ENCODE measurements around the gene PRMT9. TPM values are rescaled to one million over a fixed set of nuclear protein-coding genes. Genes with fewer than 3 reads are reported as not detected.

The PRMT9 gene
- total RNA-seq, 2 donors from 2014 or later: 5.0 to 5.2 TPM

DNA sequence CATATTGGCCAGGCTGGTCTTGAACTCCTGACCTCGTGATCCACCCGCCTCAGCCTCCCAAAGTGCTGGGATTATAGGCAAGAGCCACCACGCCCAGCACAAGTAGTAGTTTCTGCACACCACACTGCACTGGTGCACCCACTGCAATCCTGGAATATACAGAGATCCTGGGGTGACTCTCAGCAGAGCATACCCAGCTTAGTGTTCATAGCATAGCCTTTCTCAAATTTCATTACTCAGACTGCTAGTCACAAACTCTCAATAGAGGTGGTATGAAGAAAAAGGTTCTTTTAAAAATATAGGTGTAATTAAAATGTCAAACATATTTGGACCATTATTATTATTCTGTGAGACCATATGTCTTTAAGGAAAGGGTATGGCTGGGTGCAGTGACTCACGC, 41.7 kb upstream of the PRMT9 start:
- no peaks in the 10 kb centered on the region for H3K4me1 ChIP-seq
- H3K9me3 ChIP-seq: no peaks in the 10 kb centered on the region
- no peak overlapping the region for H3K27ac ChIP-seq
- TF ChIP-seq, protein P1, sequence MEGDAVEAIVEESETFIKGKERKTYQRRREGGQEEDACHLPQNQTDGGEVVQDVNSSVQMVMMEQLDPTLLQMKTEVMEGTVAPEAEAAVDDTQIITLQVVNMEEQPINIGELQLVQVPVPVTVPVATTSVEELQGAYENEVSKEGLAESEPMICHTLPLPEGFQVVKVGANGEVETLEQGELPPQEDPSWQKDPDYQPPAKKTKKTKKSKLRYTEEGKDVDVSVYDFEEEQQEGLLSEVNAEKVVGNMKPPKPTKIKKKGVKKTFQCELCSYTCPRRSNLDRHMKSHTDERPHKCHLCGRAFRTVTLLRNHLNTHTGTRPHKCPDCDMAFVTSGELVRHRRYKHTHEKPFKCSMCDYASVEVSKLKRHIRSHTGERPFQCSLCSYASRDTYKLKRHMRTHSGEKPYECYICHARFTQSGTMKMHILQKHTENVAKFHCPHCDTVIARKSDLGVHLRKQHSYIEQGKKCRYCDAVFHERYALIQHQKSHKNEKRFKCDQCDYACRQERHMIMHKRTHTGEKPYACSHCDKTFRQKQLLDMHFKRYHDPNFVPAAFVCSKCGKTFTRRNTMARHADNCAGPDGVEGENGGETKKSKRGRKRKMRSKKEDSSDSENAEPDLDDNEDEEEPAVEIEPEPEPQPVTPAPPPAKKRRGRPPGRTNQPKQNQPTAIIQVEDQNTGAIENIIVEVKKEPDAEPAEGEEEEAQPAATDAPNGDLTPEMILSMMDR (IDR thresholded peaks at IDR 0.05): no peak
- no peak for DNase-seq (ENCODE audit: low spot score)
- H3K4me3 ChIP-seq: no peak overlapping the region
- H3K36me3 ChIP-seq: no peaks in the 10 kb centered on the region
- H3K27me3 ChIP-seq: no peaks in the 10 kb centered on the region

DNA sequence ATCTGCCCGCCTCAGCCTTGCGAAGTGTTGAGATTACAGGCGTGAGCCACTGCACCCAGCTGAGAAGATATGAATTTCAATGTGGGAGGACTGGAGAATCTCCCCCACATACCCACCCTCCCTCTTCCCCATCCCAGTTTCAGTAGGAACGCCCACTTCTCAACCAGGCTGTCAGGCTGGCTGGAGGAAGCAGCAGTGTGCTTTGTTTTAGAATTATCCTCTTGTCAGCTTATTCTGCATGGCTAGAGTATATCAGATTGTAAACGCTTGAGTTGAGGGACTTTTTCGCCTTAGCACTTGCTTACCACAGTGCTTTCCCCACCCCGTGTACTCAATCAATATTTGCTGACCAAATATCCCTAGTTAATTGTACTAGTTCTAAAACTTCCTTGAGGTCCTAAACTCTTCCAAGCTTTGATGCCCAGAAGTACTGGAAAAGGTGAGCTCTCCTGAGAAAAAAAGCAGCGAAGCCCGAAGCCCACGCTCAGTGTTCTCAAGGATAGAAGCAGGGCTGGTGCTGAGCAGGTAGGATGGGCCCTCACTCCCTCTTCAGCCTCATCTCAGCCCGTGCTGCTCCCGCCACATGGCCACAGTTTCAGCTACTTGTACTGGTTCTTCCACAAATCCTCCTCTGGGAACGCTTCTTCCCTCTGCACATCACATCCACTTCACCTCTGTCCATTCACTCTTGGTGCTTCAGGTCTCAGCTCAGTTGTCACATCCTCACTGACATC, 40.7 kb upstream of the PRMT9 start:
- Histone ChIP-seq H3K4me1 (no peaks in the 10 kb centered on the region), H3K9me3 (no peaks in the 10 kb centered on the region), H3K4me3 (no peak overlapping the region), H3K36me3 (no peaks in the 10 kb centered on the region), H3K27ac (no peak overlapping the region), H3K27me3 (no peaks in the 10 kb centered on the region)
- TF ChIP-seq, protein P1 (IDR thresholded peaks at IDR 0.05): no peak
- DNase-seq (ENCODE audit: low spot score): no peak

DNA sequence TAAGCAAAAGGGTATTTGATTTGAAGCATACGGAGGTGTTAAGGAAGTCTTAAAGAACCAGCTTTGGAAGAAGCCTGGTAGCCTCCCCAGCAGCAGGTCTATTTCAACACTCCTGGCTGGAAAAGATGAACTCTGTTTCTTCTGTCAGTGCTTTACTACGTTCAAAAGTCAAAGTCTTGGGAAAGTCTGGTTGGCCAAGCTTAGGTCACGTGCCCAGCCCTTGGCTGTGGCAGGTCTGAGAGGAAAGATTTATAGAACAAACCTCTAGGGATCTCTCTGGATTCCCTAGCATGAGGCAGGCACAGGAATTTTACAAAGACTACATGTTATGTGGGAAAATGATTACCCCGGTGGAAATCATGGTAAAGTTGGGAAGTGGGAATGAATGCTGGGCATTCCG, 39.4 kb upstream of the PRMT9 start:
- H3K27me3 ChIP-seq: no peaks in the 10 kb centered on the region
- no peak for DNase-seq (ENCODE audit: low spot score)
- H3K4me3 ChIP-seq: no peak overlapping the region
- TF ChIP-seq, protein P1 (IDR thresholded peaks at IDR 0.05): no peak
- H3K36me3 ChIP-seq: no peaks in the 10 kb centered on the region
- H3K9me3 ChIP-seq: no peaks in the 10 kb centered on the region
- no peak overlapping the region for H3K27ac ChIP-seq
- H3K4me1 ChIP-seq: no peaks in the 10 kb centered on the region

DNA sequence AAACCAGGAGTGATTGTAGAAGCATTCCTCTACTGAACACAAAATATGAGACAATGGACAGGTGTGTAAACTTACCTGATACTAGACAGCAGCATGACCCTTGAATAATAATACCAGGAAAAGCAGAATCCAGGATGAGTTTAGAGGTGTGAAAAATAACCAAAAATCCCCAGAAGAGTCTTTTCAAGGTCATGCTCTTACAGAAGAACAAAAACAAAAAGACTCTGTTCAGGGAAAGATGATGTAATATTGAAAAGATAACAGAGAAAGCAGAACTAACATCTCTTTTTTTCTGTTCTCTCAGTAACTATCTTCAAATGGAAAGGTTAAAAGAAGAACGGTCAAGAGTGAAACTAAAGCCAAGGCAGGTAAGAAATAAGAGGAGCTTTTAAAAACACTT, 33.9 kb upstream of the PRMT9 start:
- DNase-seq (ENCODE audit: low spot score): no peak
- H3K27ac ChIP-seq: no peak overlapping the region
- TF ChIP-seq, protein P1 (IDR thresholded peaks at IDR 0.05): no peak
- H3K27me3 ChIP-seq: no peaks in the 10 kb centered on the region
- H3K4me3 ChIP-seq: no peak overlapping the region
- H3K36me3 ChIP-seq: no peaks in the 10 kb centered on the region
- H3K9me3 ChIP-seq: no peaks in the 10 kb centered on the region
- no peaks in the 10 kb centered on the region for H3K4me1 ChIP-seq

GRCh38 chr4:147714575-147715401, 30.8 kb upstream of the PRMT9 start:
- TF ChIP-seq, protein P1 (IDR thresholded peaks at IDR 0.05): no peak
- Histone ChIP-seq H3K4me3 (no peak overlapping the region), H3K27ac (no peak overlapping the region), H3K9me3 (no peaks in the 10 kb centered on the region), H3K36me3 (no peaks in the 10 kb centered on the region), H3K4me1 (no peaks in the 10 kb centered on the region), H3K27me3 (no peaks in the 10 kb centered on the region)
- DNase-seq (ENCODE audit: low spot score): no peak
